GM20000 (cell line): ENCODE data around the gene ZNF343.
A peak's percentile ranks its signal among the peaks of the same experiment; 100 is the strongest.

Source experiments
- DNase-seq: peaks from one replicate; pipeline ENCODE4 v3.0.0; 2012; ENCODE audit warnings: low spot score
- CTCF ChIP-seq: IDR thresholded peaks from 2 replicates; pipeline ENCODE4 v1.5.1; 2012; ENCODE audit warnings: mild to moderate bottlenecking, control low read depth; ENCODE audit errors: extremely low read depth, missing control alignments

ZNF343 gene

GRCh38 chr20:2458919-2459499 is 49.7 kb downstream of the ZNF343 start:
- no peak for DNase-seq

DNA sequence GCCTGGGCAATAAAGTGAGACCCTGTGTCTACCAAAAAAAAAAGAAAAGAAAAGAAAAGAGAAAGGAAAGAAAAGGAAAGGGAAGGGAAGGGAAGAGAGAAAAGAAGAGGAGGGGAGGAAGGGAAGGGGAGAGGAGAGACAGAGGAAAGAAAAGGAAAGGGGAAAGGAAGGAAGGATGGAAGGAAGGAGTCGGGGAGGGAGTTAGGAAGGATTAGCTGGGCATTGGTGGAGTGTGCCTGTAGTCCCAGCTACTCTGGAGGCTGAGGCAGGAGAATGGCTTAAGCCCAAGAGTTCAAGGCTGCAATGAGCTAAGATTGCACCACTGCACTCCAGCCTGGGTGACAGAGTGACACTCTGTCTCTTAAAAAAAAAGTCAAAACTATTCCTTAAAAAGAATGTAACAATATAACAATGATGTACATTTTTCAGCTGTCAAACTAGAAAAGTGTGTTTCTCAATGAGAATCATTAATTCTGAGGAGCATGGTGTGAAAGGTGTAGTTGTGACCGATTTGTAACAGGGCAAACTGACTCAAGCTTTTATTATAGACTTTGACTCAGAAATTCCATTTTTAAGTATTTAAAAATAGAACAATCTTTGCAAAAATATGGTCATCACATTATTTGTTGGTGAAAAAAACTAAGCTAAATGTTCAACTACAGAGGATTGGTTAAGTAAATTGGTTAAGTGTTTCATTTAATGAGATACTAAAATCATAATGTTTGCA is 52.8 kb downstream of the ZNF343 start:
- no peak for TF ChIP-seq CTCF
- DNase-seq: no peak

More at GRCh38 chr20:2458919-2459499, 49.7 kb downstream of the ZNF343 start:
- no peak for TF ChIP-seq CTCF

DNA sequence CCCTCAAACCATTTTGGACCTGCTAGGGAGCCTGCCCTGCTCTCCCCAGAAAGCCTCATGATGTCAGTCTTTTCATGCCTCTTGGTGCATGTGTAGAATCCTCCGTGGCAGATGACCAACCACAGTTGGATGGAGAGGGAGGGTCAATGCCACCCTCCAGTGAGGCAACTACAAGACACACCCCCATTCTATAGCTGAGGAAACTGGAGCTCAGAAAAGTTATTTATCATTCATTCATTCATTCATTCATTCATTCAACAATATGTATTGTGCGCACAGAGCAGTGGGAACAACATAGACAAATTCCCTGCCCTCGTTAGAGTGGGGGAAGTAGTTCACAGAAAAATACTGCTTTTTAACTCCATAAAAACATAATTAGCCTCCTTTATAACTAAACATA is 54.9 kb downstream of the ZNF343 start:
- DNase-seq: no peak
- TF ChIP-seq CTCF: no peak

GRCh38 chr20:2451939-2452732 is 56.6 kb downstream of the ZNF343 start:
- DNase-seq: peak; percentile 65
- TF ChIP-seq CTCF: peak; percentile 94

DNA sequence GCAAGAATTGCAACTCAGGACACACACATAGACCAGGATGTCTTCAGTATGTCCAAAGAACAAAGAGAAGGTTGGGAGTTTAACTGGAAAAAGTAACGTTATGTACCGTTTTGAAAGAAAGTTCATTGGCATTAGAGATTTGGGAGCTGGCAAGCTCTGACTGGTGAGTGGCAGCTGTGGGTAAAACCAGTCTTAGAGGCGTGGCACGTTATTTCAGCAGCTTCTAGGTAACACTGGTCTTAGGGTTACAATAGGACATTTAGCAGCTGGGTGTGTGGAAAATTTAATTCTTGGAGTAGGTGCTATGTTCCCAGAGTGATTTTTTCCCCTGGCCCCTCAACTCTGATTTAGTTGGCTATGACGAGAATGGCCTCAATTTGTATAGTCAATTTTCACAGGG is 57.3 kb downstream of the ZNF343 start:
- TF ChIP-seq CTCF: no peak
- DNase-seq: no peak

GRCh38 chr20:2449386-2449785 is 59.3 kb downstream of the ZNF343 start:
- DNase-seq: no peak

More at GRCh38 chr20:2449386-2449785, 59.3 kb downstream of the ZNF343 start:
- no peak for TF ChIP-seq CTCF
